GM19463 (cell line): ENCODE results near the gene HCFC1.
"Not testable (repeated sequence)": the region's sequence is repeated elsewhere in the genome, so short reads cannot be mapped to it uniquely, and the experiment has no call there.

Experiments used
- ATAC-seq: cut with Tn5 transposase; IDR thresholded peaks from one replicate; pipeline ENCODE4 v1.9.1; 2021; ENCODE audit warnings: mild to moderate bottlenecking, moderate library complexity; ENCODE audit not compliant: unreplicated experiment

HCFC1 gene

DNA sequence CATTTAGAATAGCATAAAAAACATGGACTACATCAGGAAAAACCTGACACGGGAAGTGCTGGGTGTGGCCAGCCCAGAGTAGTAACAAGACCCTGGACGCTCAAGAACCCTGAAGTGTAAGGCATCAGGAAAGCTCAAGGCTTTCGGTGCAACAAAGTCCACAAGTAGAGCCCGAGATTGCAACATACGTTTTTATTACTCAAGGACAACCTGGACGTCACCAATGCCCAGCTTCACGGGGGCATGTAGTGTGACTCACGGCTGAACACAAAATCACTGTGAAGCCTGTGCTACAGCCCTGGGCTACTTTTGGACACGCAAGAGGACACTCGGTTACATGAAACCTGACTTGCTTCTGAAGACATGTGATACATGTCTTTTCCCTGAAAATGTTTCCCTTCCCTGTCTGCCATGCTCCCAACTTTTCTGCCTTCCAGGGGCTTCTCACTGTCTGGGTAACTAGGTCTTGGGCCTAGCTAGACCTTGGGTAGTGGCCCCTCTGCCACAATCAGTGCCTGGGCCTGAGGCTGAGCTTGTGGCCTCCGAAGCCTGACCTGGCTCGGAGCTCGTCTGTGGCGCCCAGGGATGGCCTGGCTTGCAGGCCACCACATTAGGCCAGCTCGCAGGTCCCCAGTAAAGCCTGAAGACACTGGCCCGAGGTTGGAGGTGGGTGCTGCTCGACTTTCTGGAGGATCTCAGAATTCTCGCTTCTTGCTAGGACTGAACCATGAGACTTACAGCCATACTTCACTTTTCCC lies 38.9 kb upstream of the HCFC1 start:
- no peak for ATAC-seq

DNA sequence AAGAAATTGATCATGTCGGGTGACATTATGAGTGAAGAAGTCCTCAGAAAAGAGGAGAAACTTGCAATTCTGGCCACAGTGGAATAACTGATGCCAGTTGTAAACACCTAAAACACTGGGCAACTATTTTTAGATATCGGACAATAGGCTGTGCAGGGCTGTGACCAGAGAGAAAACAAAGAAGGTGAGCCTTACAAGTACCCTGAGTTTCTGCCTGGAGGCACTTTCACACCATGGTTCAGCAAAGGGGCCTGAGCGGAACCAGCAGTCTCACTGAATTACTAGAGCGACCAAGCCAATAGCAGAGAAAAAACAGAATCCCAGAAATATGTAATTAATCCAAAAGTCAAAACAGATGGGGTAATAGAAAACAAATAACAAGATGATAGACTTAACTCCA lies 36.9 kb upstream of the HCFC1 start:
- ATAC-seq, result no peak

DNA sequence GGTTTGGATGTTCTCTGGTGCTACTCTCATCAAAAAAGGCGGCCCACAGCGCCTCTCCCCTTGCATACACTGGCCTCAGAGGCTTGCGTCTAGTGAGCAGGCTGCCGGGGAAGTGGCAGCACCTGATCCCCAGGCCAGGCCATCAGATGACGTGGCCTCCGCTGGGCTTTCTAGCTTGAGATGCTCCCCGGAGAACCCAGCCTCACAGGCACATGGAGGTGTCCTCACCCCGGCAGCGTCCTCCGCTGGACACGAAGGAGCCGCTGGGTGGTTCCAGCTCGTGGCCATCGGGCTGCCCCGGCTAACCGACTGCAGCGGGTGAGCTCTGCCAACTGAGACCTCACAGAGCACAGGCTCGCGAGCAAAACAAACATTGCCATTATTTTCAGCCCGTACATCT lies 35.3 kb upstream of the HCFC1 start:
- ATAC-seq, result no peak

DNA sequence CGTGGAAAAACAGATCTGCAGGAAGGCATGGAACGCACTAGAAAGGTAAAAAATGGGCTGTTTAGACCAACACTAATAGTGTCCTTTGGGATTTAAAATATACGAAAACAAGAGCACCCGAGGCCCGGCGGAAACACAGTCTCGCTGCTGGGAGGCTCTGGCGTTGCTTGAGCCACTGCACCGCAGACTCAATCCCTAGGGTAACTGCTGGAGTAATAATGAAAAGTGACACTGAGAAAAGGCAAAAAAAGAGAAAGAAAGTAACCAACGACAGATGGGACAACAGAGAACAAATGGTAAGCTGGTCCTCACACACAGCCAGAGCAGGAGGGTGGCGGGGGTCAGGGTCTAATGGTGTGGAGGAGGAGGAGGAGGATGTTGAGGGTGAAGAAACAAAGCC lies 32.7 kb upstream of the HCFC1 start:
- no peak for ATAC-seq

DNA sequence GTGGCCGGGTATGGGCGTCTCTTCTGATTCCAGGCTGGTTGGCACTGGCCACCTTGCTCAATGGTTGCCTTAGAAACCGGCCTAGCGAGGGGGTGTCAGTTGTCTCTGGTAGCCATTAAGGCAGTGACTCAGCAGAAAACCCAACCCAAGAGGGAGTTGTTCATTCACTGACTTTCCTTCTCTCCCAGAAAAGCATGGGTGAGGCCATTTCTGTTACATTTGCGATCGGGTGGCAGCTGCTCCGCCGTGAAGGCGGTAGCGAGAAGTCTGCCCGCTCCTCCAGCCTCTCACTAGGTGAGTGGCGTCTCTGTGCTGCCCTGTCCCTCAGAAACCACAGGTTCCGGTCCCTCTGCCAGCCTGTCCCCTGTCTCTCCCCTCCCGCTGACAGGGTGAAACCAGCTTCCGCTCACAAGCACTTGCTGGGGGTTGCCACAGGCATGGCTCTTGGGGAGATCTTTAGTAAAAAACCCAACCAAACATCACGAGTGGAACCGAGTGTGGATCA lies 30.6 kb upstream of the HCFC1 start:
- ATAC-seq, result peak; percentile 63

DNA sequence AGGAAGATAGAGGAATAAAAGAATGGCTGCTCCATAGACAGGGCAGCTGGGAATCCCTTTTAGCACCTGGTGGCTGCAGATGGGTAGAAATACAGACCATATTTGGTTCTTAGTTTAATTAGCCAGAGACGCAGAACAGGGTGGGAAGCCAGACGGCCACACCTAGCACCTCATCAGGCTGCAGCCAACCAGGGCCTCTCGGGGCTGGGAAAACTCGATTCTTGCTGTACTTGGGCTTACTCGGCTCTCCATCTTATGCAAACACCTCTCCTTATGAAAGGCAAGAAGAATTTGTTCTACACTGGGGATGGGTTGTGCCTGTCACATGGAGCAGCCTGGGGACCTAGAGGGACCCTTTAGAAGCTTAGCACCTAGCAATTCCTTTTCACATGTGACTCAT lies 28.4 kb upstream of the HCFC1 start:
- no peak for ATAC-seq

DNA sequence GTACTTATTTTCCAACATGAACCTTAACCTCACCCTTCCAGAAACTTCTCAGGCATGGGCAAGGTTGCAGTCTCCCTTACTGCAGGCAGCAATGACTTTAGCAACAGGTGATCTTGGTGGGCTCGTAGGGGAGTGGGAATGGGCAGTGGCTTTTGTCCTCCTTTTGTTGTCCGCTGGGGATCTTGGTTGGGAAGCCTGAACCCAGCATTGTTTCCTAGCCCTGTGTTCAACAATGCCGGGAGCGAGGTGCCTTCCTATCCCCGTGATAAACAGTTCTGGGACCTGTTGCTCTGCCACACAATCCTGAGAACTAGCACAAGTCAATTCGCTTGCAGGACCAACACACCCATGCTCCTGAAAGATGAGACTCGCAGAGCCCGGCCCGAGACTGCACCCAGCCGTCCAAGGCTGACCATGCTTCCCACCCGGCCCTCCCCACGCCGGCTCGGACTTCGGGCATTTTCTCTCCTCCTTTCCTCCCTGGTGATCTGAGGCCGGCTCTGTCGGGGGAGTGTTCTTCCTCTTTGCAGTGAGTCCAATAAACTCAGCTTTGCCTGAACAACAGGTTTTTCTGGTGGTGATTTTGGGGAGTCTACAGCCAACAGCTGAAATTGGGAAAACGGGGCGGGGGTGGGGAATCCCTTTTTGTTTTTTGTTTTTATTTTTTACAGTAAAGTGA lies 27.9 kb upstream of the HCFC1 start:
- no peak for ATAC-seq

DNA sequence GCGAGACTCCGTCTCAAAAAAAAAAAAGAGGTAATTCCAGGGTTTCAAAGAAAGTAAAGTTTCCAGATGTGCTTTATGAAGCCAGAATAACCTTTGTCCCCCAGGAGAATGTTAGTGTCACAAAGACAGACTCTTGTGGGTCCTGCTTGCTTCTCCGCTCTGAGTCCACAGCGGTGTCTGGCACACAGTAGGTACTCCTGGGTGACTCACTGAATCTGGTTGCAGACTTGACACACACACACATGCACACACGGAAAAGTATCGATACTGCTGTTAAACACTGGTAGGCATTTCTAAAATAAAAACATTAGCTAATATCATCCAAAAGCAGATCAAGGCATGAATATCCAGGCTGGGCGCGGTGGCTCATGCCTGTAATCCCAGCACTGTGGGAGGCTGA lies 23.9 kb upstream of the HCFC1 start:
- ATAC-seq, result no peak

DNA sequence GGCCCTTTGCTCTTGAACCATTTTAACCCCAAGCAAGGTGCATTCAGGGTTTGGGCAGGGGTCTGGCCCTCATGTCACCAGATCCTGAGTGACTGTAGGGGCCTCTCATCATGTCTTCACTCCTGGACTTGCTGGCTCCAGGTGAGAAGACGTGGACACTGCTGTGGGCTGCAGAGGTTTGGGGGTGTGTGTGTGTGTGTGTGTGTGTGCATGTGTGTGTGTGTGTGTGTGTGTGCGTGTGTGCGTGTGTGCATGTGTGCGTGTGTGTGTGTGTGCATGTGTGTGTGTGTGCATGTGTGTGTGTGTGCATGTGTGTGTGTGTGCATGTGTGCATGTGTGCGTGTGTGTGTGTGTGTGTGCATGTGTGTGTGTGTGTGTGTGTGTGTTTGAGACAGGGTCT lies 22.8 kb upstream of the HCFC1 start:
- not testable (repeated sequence) for ATAC-seq

DNA sequence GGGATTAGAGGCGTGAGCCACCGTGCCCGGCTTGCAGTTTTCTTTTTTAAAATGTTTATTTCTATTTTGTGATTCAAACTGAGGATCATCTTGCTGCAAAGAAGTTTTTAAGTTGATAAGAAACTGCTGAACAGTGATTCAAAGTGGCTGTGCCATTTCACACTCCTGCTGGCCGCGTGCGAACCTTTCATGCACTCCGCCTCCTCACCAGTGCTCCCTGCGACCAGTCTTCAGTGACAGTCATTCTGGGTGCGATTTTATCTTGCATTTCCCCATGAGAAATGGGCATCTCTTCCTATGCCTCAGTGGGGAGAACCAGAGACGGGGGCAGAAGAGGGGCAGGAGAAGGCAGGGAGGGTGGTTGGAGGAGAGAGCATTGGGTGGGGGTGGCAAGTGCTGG lies 22.4 kb upstream of the HCFC1 start:
- no peak for ATAC-seq

DNA sequence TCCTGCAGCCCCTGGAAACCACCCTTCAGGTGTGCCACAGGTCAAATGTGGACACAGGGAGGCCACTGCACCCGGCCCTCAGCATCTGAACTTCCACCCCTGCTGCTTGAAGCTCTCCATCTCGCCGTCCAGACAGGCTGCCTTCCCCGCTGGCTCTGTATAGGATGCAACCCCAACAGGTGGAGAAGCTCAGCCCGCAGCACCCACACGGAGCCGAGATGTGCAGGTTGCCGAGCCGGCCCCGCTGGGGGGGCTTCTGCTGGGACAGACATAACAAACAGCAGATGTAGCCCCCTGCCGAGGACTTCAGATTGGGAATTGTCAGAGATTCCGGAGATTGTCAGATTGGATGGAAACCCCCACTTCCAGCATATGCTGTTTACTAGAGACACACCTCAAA lies 21.5 kb upstream of the HCFC1 start:
- no peak for ATAC-seq

DNA sequence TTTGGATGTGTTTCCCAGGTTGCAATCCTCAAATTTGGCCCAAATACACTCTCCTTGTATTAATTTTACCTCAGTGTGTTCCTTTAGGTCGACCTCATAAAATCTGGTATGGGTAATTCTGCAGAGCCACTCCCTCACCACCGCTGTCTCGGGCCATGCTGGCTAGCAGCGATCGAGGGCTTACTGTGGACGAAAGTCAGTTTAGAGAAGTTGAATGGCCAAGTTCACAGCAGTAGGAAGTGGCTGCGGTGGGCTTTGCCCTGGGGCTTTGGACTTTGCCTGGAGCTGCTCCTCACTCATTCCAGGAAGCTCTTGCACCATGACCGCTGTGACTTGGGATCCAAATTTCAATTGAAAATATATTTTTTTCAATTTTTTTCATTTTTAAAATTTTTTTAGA lies 20.6 kb upstream of the HCFC1 start:
- ATAC-seq, result no peak

DNA sequence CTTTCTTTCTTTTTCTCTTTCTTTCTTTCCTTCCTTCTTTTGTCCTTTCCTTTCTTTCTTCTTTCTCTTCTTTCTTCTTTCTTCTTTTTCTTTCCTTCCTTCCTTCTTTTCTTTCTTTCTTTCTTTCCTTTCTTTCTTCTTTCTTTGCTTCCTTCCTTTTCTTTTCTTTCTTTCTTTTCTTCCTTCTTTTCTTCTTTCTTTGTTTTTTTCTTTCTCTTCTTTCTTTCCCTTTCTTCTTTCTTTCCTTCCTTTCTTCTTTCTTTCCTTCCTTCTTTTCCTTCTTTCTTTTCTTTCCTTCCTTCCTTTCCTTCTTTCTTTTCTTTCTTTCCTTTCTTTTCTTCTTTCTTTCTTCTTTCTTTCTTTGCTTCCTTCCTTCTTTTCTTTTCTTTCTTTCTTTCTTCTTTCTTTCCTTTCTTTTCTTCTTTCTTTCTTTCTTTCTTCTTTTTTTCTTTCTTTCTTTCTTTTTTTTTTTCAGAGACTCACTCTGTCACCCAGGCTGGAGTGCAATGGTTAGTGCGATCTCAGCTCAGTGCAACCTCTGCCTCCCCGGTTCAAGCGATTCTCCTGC lies 19.5 kb upstream of the HCFC1 start:
- ATAC-seq, result no peak

DNA sequence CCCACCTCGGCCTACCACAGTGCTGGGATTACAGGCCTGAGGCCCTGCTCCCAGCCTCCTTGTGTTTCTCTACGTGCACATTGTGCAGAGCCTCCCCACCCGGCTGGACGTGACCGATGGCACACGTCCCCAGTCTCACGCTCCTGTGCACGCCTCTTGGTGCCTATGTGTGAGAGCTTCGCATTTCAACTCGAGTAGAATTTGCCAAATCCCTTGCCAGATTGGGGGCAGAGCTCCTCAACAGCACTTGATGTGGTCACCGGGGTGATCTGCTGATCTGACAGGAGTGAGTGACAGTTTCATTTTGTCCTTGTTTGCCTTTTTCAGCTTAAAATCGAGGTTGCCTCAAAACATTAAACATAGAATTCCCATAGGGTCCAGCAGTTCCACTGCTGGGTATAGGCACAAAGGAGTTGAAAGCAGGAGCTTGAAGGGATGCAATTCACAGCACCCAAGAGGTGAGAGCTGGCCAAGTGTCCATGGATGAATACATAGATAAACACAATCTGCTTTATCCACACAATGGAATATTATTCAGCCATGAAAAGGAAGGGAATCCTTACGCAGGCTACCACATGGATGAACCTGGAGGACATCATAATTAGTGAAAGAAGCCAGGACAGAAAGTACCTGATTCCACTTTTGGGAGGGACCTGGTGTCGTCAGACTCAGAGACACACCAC lies 18.5 kb upstream of the HCFC1 start:
- ATAC-seq, result no peak

DNA sequence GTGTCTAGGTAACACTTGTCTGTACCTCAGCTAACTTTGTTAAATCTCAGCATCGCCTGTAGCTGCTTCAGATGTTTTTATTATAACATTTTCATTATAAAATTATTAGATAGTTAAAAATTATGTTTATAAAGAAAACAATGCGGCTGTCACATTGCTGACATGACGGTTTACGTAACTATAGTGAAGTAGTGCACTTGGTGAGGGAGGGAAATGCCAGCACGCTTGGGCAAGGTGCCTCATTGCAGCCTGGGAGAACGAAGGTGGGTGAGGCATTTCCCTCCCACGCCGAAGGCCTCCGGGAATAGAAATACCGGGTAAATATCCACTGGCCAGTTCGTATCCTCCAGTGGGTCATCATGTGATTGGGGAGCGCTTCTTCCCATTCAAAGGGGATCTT lies 16.9 kb upstream of the HCFC1 start:
- ATAC-seq, result no peak

DNA sequence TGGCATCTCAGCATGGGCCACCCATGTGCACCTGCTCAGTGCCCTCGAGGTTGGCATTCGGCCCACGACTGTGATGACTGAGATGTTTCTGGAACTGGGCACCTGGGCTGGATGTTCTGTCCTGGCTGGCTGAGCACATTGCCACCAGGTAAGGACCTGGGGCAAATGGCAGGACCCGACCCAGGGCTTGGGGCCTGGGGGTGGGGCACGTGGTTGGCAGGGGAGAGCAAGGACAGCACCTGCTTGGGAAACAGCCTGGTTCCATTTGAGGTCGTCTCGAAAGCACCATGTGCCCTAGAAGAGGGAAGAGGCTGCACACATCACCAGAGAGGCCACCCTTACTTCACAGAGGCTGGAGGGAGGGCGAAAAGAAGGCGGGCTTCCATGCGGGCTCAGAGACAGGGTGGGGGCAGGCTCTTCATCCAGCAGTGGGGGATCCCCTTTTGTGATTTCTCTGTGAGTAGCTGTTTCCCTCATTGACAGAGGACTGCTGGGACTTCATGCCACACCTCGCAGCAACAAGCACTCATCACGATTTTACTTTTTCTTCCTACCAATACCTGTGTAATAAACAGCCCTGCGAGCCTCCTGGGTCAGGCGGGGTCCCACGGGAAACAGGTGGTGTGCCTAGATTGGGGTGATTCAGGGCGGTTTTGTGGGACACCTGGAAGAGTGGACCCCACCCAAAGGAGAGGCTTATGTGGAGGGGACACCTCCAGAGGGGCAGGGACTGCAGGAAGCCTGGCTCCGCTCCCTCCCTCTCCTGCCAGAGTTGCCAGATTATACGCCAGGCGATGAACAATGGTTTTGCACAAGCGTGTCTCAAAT lies 12.9 kb upstream of the HCFC1 start:
- peak; percentile 44 for ATAC-seq

DNA sequence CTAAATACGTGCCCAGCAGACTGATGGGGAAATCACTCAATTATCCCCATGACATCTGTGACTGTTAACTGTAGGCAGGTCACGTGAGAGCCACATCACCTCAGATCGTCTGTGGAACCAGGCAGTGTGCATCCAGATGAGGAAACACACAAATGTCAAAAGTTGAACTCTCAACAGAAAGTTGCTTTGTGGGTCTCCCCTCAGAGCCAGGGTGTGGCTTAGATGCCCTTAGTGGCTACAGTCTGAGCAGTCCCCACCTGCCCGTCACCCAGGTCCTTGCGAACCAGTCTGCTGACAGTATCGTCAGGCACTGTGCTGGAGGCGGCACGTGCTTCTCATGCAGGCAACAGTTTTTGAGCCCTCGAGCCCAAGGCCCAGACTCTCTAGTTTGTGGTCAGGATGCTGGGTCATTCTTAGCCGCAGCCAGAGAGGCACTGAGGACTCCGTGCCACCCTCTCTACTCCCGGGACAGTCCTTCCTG lies 11.7 kb upstream of the HCFC1 start:
- no peak for ATAC-seq

DNA sequence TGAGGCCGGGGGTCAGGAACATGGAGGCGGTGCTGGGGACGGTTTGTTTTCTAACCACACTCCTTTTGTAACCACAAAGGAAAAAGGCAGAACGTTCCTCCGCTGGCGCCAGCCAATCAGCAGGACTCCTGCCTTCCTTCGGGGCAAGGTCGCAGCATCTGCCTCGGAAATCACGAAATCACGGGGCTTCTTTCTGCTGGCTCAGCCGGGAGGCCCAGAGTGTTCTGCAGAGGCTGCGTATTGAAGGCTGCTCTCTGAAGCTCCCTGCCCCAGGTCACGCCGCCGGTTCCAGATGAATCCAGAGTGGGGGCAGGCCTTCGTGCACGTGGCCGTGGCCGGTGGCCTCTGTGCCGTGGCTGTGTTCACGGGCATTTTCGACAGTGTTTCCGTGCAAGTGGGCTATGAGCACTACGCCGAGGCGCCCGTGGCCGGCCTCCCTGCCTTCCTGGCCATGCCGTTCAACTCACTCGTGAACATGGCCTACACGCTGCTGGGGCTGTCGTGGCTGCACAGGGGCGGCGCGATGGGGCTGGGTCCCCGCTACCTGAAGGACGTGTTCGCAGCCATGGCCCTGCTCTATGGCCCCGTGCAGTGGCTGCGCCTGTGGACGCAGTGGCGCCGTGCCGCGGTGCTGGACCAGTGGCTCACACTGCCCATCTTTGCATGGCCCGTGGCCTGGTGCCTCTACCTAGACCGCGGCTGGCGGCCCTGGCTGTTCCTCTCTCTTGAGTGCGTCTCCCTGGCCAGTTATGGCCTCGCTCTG lies 10.3 kb upstream of the HCFC1 start:
- ATAC-seq, result no peak

DNA sequence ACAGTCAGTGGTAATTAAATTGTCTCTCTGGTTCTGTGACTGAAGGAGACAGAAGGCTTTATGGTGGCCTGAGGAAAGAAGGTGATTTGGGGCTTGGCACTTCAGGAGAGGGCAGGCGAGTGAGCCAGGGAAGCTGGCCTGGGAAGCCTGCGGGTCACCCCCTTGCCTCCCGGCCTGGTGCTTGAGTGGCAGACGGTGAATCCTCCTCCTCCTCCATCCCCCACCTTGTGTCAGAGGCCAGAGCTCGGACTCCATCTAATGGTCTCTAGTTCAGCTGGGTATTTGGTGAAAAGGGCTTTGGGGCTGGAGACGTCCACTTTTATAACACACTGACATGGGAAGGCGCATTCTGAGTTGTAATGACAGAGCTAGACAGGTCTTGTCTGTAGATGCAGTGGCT lies 9.6 kb upstream of the HCFC1 start:
- ATAC-seq, result no peak

DNA sequence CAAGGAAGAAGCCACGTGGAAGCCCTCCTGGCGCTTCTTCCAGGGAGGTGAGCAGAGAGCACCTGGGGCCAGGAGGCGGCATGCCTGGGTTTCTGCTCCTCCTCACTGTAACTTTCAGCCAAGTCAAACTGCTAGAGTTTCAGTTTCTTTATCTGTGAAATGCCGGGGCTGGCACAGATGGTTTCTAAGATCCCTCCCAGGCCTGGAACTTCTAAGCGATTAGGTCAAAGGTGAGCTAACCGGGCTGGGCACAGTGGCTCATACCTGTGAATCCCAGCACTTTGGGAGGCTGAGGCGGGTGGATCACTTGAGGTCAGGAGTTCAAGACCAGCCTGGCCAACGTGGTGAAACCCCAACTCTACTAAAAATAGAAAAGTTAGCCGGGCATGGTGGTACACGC lies 8.8 kb upstream of the HCFC1 start:
- ATAC-seq, result peak; percentile 39
